Common myeloid progenitor, CD34-positive (primary cell): ENCODE results near the gene KRT6B.
"Not testable (repeated sequence)": the region's sequence is repeated elsewhere in the genome, so short reads cannot be mapped to it uniquely, and the experiment has no call there.

Source experiments
- CTCF ChIA-PET: fragments of 350-600 bp; sonication (Branson Sonifier 250); formaldehyde crosslinking; loops from one replicate; lab custom pipeline; 2021; ENCODE audit warnings: antibody characterized with exemption; lab: Charles Lee
- POLR2A ChIA-PET: fragments of 350-600 bp; sonication (Branson Sonifier 250); formaldehyde crosslinking; loops from one replicate; lab custom pipeline; 2021; ENCODE audit warnings: antibody characterized with exemption; lab: Charles Lee
- DNase-seq, 3 donors: peaks; one replicate each; pipeline versions ENCODE4 v3.0.0 to v3.0.0-alpha.2; 2013
- H3K27ac ChIP-seq, 2 experiments: 1 replicate in 1 of 2; 2 replicates in 1 of 2; pipeline ENCODE4 v1.7.0; 2013; ENCODE audit warnings: inconsistent platforms in 2 of 2, low read length in 2 of 2, mild to moderate bottlenecking in 2 of 2, low read depth in 1 of 2, moderate library complexity in 1 of 2; ENCODE audit not compliant: severe bottlenecking in 2 of 2, insufficient read depth in 1 of 2, poor library complexity in 1 of 2
- H3K27me3 ChIP-seq, 5 experiments: replicated peaks in 2 of 5; 1 replicate in 3 of 5; 2 replicates in 2 of 5; pipeline versions ENCODE4 v1.6.1 to v1.7.0; 2013; ENCODE audit warnings: low read length in 4 of 5, mild to moderate bottlenecking in 2 of 5, moderate library complexity in 2 of 5, inconsistent platforms in 1 of 5; ENCODE audit not compliant: insufficient read depth in 5 of 5, control insufficient read depth in 4 of 5
- H3K36me3 ChIP-seq, 4 experiments: 1 replicate in 2 of 4; 2 replicates in 2 of 4; pipeline versions ENCODE4 v1.6.1 to v1.7.0; 2013; ENCODE audit warnings: low read length in 3 of 4, control low read depth in 1 of 4, mild to moderate bottlenecking in 1 of 4; ENCODE audit not compliant: control insufficient read depth in 4 of 4, insufficient read depth in 4 of 4
- H3K4me1 ChIP-seq, 4 experiments: 1 replicate in 3 of 4; 2 replicates in 1 of 4; pipeline versions ENCODE4 v1.6.1 to v1.7.1; 2013; ENCODE audit warnings: low read length in 3 of 4, mild to moderate bottlenecking in 3 of 4, control low read depth in 1 of 4, inconsistent platforms in 1 of 4, moderate library complexity in 1 of 4; ENCODE audit not compliant: control insufficient read depth in 4 of 4, insufficient read depth in 4 of 4; ENCODE audit errors: control extremely low read depth in 1 of 4
- H3K4me3 ChIP-seq, 7 experiments: 1 replicate in 4 of 7; 2 replicates in 3 of 7; pipeline versions ENCODE4 v1.5.1 to v1.7.0; 2013; ENCODE audit warnings: mild to moderate bottlenecking in 7 of 7, low read length in 6 of 7, moderate library complexity in 6 of 7, inconsistent platforms in 2 of 7, low read depth in 2 of 7, control low read depth in 1 of 7; ENCODE audit not compliant: insufficient read depth in 4 of 7, control insufficient read depth in 1 of 7; ENCODE audit errors: extremely low read depth in 1 of 7
- H3K9me3 ChIP-seq, 5 experiments: 1 replicate in 4 of 5; 2 replicates in 1 of 5; pipeline versions ENCODE4 v1.6.1 to v1.7.1; 2013; ENCODE audit warnings: low read length in 4 of 5, mild to moderate bottlenecking in 2 of 5, inconsistent platforms in 1 of 5, low read depth in 1 of 5, moderate library complexity in 1 of 5; ENCODE audit not compliant: control insufficient read depth in 4 of 5, insufficient read depth in 2 of 5; ENCODE audit errors: control extremely low read depth in 1 of 5
- WGBS: methylation state at CpG from one replicate; pipeline ENCODE4 v1.1.5; 2013; ENCODE audit not compliant: insufficient coverage; 5-methylcytosine and 5-hydroxymethylcytosine counted together

KRT6B gene

DNA sequence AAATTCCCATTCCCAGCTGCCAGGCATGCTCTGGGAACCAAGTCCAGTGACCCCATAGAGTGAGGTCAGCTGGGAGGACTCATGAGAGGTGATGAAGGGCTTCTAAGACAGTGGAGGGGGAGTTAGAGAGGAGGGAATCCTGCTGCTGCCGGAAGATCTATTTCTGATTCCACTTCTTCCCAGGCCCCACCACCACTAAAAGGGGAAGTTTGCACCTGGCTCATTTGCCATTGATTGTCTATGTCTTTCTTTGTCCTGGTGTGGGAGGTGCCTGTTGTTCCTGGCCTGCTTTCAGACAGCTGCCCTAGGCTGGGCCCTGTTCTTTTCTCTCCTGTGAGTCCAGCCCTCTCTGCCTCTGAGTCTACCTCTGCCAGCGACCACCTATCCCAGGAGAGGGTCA lies 44.1 kb upstream of the KRT6B start:
- H3K27ac ChIP-seq = no peak overlapping the region
- no peaks in the 10 kb centered on the region for H3K9me3 ChIP-seq
- H3K27me3 ChIP-seq = peaks cover 0 to 15% (median 6%) of the 10 kb centered on the region in 5 experiments
- 75% methylated on average over 1 of the region's 2 CpGs for WGBS
- H3K4me3 ChIP-seq = no peak overlapping the region
- H3K4me1 ChIP-seq = peaks cover 0 to 3% (median 0%) of the 10 kb centered on the region in 4 experiments
- CTCF ChIA-PET = interaction anchor here (1.3 kb wide), 1 partner anchor 11 kb away, joined by 4 read pairs; no protein-coding TSS in a partner anchor
- H3K36me3 ChIP-seq = no peaks in the 10 kb centered on the region
- DNase-seq = no peak
- POLR2A ChIA-PET = no interaction called here

DNA sequence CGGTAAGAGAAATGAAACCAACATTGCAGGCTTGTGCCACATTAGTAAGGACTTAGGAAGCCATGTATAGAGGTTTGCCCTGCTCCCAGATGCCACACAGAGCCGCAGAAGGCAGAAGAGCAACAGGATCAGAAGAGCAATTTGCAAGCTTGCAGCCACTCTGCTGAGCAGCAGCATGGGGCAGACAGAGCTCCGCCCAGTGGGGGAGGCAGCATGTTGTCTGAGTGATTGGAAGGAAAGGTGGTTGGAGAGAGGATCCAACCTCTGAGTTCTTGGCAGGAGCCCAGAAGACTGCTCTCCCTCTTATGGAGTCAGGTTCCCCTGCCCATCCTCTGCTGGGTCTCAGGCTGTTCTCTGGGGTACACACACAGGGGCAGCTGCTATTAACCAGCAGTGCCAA lies 43.4 kb upstream of the KRT6B start:
- H3K27ac ChIP-seq = no peak overlapping the region
- ChIA-PET POLR2A (no interaction called here), CTCF (interaction anchor here (1.3 kb wide), 1 partner anchor 11 kb away, joined by 4 read pairs; no protein-coding TSS in a partner anchor)
- no peaks in the 10 kb centered on the region for H3K36me3 ChIP-seq
- 57% methylated on average over 3 of the region's 3 CpGs for WGBS
- peak in 2 of 3 donors; percentile 9 to 35 for DNase-seq
- no peak overlapping the region for H3K4me3 ChIP-seq
- H3K4me1 ChIP-seq = peaks cover 0 to 3% (median 0%) of the 10 kb centered on the region in 4 experiments
- no peaks in the 10 kb centered on the region for H3K9me3 ChIP-seq
- peaks cover 0 to 15% (median 6%) of the 10 kb centered on the region in 5 experiments for H3K27me3 ChIP-seq

GRCh38 chr12:52494518-52494917 lies 42.6 kb upstream of the KRT6B start:
- DNase-seq = no peak
- Histone ChIP-seq H3K4me3 (no peak overlapping the region), H3K27me3 (peaks cover 0 to 15% (median 9%) of the 10 kb centered on the region in 5 experiments), H3K36me3 (no peaks in the 10 kb centered on the region), H3K9me3 (no peaks in the 10 kb centered on the region), H3K4me1 (peaks cover 0 to 3% (median 0%) of the 10 kb centered on the region in 4 experiments), H3K27ac (no peak overlapping the region)
- 79% methylated on average over 3 of the region's 4 CpGs for WGBS
- ChIA-PET CTCF (interaction anchor here (1.3 kb wide), 1 partner anchor 12 kb away, joined by 4 read pairs; no protein-coding TSS in a partner anchor), POLR2A (no interaction called here)

- H3K27ac ChIP-seq = no peak overlapping the region
Observed at GRCh38 chr12:52494100-52494499, 42.2 kb upstream of the KRT6B start.

GRCh38 chr12:52493172-52493571 lies 41.2 kb upstream of the KRT6B start, which contains the start of gene KRT6A:
KRT6A (minus strand) TSS chr12:52493257; CDS start chr12:52493188, 69 bp downstream.
- no peak within 1 kb of the TSS for H3K27ac ChIP-seq
- H3K4me3 ChIP-seq = no peak within 1 kb of the TSS
- H3K4me1 ChIP-seq = peaks cover 0 to 3% (median 0%) of the 10 kb centered on the region in 4 experiments
- H3K27me3 ChIP-seq = peaks cover 0 to 14% (median 12%) of the 10 kb centered on the region in 5 experiments
- DNase-seq = no peak
- no peaks in the 10 kb centered on the region for H3K9me3 ChIP-seq
- H3K36me3 ChIP-seq = no peaks in the 10 kb centered on the region
- ChIA-PET POLR2A (no interaction called here), CTCF (interaction anchor here (0.9 kb wide), 1 partner anchor 121 kb away, joined by 3 read pairs; no protein-coding TSS in a partner anchor)
- WGBS = 100% methylated on average over 1 of the region's 2 CpGs

More at GRCh38 chr12:52494100-52494499, 42.2 kb upstream of the KRT6B start:
- Histone ChIP-seq H3K9me3 (no peaks in the 10 kb centered on the region), H3K27me3 (peaks cover 0 to 15% (median 10%) of the 10 kb centered on the region in 5 experiments), H3K36me3 (no peaks in the 10 kb centered on the region), H3K4me1 (peaks cover 0 to 3% (median 0%) of the 10 kb centered on the region in 4 experiments), H3K4me3 (no peak overlapping the region)
- POLR2A ChIA-PET = no interaction called here
- CTCF ChIA-PET = no interaction called here
- no CpG with 5 or more reads among the region's 1 CpG for WGBS
- DNase-seq = no peak

GRCh38 chr12:52492405-52492804 lies 40.5 kb upstream of the KRT6B start:
- DNase-seq, H3K4me1 ChIP-seq, POLR2A ChIA-PET, H3K4me3 ChIP-seq, H3K36me3 ChIP-seq, H3K27ac ChIP-seq, H3K9me3 ChIP-seq, CTCF ChIA-PET: not testable (repeated sequence)
- peaks cover 0 to 14% (median 10%) of the 10 kb centered on the region in 5 experiments for H3K27me3 ChIP-seq
- 83% methylated on average over 2 of the region's 6 CpGs for WGBS

DNA sequence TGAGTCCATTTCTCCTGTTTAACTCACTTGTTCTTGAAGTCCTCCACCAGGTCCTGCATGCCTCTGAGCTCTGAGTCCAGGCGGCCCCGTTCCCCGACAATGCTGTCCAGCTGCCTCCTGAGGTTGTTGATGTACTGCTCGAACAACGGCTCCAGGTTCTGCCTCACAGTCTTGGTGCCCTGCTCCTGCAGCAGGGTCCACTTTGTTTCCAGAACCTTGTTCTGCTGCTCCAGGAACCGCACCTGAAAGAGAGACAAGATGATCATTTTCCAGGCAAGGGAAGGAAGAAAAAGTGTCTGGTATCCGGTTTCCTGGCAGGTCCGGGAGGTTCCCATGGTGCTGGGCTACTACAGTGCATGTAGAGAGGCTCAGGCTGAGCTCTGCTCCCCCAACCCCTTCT lies 39.5 kb upstream of the KRT6B start:
- DNase-seq, POLR2A ChIA-PET, H3K36me3 ChIP-seq, H3K27ac ChIP-seq, H3K4me1 ChIP-seq, CTCF ChIA-PET, H3K4me3 ChIP-seq, H3K9me3 ChIP-seq: not testable (repeated sequence)
- 96% methylated on average over 7 of the region's 8 CpGs for WGBS
- peaks cover 0 to 14% (median 11%) of the 10 kb centered on the region in 5 experiments for H3K27me3 ChIP-seq
